CD4-positive, alpha-beta T cell treated with Interleukin-4 for 4 hours (primary cell): ENCODE measurements around the gene UBE3C.
"Not testable (repeated sequence)": the region's sequence is repeated elsewhere in the genome, so short reads cannot be mapped to it uniquely, and the experiment has no call there.

Source experiments
- DNase-seq: peaks from one replicate; pipeline ENCODE4 v3.0.0-alpha.2; 2020

UBE3C gene

DNA sequence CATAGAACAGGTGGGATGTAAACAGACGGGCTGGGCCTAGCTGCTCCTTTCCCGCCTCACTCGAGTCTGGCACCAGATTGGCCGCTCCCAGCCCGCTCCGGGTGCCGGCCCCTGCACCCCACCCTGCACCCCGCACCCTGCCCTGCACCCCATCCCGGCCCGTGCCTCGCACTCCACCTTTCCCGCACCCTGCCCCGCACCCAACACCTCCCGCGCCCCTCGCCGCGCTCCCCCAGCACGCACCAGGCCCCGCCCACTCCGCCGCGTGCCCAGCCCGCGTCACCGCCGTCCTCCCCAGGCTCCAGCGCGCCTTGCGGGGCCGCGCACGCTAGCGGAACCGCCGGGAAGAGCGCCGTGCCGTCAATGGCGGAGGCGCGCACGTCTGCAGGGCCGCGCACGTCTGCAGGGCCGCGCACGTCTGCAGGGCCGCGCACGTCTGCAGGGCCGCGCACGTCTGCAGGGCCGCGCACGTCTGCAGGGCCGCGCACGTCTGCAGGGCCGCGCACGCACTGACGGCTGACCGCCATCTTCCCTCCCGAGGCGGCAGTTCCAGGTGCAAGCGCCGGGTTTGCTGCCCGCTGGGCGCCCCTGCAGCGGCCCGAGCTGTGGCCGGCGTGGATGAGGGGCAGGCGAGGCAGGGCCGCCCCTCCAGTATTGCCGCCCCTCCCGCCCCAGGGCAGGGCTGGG, at the start of gene UBE3C:
Gene UBE3C (plus strand): TSS at position 503 of the 687 bp plus-strand sequence. CDS start 347 bp downstream, outside the sequence.
- peak; percentile 88 for DNase-seq

DNA sequence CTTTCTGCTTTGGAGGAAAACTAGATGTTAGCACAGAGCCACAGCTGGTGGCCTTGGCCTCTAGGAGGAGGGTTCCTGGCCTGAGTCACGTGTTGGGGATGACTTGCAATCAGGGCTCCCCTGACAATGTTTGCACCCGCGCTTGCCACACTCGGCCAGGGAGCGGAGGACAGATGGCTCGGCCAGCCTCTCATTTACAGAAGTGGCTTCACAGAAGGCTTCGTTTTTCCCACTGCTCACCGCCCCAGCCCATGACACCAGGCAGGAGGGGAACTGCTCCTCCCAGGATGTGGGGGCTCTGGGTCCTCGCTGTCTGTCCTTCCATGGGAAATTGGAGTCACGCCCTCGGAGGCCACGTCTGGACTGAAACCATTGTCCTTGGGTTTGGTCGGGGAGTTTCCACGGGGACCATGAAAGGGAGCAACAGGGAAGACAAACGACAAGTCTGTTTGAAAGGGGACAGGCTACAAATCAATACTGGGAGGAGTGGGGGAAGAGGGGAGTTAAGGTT, 49.6 kb upstream of the UBE3C start:
- no peak for DNase-seq

DNA sequence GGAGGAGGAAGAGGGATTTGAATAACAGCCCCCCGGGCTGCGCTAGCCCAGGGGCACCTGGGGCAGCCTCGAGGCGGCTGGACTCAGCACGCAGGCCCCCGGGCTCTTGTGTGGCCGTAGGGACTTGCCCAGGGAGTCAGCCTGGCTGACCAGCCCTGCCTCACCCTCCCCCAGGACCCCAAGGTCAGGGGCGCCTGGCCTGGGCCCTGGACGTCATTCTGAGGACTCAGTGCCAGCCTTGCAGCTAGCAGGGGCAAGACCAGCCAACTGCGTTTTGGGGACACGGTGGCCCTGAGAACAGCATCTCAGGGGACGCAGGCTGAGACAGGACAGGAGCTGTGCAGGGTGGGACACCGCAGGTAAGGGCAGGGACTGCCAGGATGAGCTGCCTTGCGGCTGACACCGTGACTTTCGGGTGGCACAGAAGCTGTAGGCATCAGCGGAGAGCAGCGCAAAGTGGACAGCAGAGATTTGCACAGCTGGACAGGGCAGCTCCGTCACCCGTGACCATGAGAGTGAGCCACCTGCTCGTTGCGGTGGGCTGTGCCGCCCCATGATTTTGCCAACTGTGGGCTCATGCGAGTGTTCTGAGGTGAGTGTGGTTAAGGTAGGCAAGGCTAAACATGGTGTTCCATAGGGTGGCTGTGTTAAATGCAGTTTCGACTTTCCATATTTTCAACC, 48.1 kb upstream of the UBE3C start:
- no peak for DNase-seq

DNA sequence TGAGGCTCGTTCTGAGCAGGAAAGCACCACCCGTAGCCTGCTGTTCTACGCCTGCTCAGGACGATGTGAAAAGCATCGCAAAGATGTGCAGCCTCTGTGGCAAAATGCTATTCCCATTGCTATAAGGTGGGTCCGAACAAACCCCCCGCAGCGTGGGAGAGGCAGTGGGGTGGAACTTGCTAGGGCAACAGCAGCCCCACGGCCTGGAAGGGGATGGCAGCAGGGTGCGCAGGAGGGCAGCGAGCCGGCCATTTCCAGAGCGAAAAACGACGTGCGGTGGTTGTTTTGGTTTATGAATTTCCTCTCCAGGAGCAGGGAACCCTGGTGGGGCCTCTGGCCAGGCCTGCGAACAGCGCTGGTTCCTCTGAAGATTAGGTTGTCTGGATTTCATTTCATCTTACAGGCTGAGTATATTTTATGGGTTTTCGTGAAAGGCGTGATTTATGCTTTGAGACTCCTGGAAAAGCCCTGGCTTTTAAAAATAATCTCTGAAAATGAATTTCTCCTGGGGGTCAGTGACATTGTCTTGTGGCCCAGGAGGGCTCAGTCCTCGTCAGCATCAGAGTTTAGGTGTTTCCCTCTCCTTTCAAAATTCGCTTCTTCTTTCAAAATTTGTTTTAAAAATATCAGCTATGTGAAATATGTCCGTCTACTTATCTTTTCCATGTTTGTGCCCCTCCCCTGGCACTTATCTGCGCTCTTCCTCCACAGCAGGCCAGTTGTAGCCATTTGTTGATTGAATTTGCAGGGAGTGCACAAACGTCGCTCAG, 42.3 kb upstream of the UBE3C start:
- no peak for DNase-seq

DNA sequence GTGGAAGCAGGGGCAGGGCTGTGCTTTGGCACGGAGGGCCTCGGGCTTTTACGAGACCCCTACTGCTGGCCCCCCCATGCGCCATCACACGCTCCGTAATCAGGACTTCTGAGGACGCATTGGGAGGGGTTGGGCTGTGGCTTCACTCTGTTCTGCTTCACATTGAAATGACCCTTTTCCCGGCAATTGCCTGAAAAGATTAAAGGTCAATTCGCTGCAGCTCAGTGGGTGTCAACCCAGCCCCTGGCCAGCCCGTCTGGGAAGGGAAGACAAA, 41.7 kb upstream of the UBE3C start:
- DNase-seq: no peak

DNA sequence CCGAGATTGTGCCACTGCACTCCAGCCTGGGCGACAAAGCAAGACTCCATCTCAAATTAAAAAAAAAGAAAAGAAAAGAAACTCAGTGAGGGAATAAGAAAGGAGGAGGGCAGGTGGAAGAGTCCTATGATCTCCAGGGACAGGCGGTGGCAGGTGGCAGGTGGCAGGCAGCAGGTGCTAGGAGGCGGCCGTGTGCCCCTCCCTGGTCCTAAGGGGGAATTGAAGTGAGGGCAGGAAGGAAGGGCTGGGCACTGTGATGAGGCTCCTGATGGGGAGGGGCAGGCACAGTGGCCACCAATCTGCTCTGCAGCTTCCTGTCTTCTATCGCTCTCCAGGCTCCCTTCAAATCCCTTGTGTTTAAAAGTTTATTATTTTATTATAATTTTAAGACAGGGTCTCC, 41.2 kb upstream of the UBE3C start:
- DNase-seq: no peak

DNA sequence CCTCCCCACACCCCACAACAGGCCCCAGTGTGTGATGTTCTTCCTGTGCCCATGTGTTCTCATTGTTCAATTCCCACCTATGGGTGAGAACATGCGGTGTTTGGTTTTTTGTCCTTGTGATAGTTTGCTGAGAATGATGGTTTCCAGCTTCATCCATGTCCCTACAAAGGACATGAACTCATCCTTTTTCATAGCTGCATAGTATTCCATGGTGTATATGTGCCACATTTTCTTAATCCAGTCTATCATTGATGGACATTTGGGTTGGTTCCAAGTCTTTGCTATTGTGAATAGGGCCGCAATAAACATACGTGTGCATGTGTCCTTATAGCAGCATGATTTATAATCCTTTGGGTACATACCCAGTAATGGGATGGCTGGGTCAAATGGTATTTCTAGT, 38.7 kb upstream of the UBE3C start:
- not testable (repeated sequence) for DNase-seq

DNA sequence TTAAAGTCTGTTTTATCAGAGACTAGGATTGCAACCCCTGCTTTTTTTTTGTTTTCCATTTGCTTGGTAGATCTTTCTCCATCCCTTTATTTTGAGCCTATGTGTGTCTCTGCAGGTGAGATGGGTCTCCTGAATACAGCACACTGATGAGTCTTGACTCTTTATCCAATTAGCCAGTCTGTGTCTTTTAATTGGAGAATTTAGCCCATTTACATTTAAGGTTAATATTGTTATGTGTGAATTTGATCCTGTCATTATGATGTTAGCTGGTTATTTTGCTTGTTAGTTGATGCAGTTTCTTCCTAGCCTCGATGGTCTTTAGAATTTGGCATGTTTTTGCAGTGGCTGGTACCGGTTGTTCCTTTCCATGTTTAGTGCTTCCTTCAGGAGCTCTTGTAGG, 35.1 kb upstream of the UBE3C start:
- not testable (repeated sequence) for DNase-seq

DNA sequence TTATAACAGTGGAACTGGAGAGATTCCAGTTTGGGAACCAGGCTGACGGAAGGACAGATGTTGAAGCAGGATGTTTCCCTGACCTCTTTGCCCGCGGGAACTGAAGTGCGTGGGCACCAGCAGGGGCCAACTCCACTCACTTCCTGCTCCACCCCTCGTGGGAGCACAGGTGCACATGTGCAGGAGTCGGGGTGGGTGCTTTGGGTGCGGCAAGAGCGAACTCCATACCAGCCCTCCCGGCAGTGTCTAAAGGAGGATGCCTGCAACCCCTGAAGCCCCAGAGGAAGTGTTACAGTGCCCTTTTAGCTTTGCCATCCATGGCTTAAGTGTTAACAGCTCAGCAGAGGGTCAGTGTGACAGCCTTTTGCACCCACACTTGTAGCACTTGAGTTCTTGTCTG, 27.4 kb upstream of the UBE3C start:
- DNase-seq: no peak

DNA sequence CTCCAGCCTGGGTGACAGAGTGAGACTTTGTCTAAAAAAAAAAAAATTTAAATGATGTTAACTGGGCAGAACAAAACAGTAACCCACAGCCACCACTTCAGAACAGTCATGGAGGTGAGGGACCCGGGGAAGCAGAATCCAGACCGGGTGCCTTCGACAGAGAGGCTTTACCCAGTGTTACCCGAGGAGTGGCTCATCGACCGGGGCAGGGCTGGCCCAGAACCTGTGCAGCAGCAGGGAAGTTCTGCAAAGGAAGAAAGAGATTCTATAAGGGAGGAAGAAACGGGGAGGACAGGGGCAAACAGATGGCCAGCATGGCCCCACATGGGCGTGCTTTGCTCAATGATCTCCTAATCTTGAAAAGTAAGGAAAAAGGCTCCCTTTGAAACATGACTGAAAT, 26.0 kb upstream of the UBE3C start:
- no peak for DNase-seq

DNA sequence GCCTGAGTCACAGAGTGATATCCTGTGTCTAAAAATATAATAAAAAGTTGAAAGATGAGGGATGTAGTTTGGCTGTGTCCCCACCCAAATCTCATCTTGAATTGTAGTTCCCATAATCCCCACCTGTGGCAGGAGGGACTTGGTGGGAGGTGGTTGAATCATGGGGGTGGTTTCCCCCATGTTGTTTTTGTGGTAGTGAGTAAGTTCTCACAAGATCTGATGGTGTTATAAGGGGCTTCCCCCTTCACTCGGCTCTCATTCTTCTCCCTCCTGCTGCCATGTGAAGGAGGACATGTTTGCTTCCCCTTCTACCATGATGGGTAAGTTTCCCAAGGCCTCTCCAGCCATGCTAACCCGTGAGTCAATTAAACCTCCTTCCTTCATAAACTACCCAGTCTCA, 25.1 kb upstream of the UBE3C start:
- no peak for DNase-seq

DNA sequence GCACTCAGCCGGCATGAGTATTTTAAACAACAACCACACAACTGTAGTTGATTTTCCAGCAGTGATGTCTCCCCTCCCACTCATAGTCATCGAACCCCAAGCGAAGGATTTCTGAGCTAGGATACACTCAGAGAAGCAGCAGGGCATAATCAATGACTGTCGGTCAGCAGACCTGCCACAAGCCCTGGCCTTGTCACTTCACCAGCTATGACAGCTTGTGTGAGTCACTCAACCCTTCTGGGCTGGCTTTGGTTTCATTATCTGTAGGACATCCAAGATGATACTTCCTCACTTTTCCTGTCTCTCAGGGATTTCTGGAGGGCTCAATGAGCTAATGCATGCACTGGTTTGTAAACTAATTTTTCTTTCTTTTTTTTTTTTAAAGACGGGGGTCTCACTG, 22.0 kb upstream of the UBE3C start:
- no peak for DNase-seq

DNA sequence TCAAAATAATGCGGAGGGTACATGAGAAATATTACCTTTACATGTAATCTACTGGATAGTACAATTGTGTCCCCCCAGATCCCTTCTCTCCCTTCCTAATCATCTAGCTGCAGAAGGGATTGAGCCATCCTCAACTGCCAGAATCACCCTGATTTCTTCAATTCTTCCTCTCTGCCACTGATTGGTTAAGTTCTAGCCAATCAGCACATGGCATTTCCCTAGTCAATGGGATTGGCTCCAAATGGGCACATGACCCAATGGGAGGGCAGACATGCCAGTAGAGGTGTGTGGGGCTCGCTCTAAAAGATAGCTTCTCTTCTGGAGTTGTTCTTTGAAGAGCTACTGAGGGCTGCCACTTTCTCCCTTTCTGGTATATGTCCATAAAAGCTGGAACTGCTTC, 20.9 kb upstream of the UBE3C start:
- no peak for DNase-seq

DNA sequence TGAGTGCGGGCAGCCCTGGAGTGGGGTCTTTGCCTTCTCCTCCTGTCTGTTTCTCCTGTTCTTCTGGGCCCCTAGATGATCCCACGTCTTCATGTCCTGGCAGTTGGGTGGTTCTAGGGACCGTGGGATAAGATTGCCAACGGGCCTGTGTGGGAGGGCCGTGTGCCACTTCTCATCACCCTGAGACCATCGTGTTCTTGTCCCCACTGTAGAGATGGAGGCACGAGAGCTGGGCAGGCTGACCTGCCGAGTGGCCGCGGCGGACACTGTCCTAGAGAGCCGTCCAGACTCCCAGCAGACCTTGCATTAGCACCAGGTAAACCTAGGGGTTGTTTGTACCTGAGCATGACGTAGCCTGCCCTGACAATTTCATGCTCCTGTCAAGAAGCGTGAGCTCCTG, 18.5 kb upstream of the UBE3C start:
- DNase-seq: no peak

DNA sequence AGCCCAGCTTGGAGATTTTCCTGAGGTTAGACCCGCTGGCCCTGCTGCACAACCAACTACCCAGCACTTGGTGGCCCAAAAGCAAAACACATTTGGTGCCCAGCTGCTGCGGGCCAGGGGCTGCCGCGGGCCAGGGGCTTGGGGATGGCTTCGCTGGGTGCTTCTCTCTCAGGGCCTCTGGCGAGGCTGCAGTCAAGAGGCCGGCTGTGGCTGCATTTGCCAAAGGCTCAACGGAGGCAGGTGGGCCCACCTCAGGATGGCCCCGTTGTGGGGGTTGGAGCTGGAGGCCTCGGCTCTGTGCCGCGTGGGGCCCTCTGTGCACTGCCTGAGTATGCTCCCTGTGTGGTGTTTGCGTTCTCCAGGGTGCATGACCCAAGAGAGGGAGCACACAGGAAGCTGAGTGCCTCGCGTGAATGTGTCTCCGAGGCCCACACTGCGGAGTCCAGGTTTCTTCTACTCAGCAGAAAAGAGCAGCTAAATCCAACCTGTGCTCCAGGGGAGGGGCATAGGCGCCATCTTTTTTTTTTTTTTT, 17.5 kb upstream of the UBE3C start:
- no peak for DNase-seq

DNA sequence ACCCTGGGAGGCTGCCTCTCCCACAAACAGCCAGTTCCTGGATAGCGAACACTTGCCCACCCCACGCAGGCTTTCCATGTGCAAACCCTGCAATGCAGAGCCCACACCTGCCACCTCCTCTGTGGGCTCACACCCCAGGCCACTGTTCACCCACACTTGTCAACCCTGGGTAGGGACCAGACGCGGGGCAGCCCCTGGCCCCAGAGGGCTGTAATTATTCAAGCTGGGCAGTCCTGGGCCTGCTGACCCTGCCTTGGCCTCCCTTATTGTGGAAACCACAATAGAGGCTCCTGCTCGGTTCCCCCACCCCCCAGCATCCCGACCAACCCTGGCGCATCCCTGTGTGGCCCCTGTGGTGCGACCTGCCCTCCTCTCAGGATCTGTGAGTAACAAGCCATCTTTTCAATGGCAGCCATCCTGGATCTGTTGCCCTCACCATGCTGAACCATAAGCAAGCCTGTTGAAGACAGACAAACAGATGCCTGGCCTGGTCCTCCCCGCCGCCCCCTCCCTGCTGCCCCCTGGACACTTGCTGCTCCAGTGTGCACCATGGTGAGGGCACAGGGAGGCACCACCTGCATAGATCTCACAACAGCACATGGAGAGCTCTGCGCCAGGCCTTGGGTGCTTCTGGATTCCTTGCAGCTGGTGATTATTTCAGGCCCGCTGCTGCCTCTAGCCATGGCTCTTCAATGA, 15.8 kb upstream of the UBE3C start:
- no peak for DNase-seq

DNA sequence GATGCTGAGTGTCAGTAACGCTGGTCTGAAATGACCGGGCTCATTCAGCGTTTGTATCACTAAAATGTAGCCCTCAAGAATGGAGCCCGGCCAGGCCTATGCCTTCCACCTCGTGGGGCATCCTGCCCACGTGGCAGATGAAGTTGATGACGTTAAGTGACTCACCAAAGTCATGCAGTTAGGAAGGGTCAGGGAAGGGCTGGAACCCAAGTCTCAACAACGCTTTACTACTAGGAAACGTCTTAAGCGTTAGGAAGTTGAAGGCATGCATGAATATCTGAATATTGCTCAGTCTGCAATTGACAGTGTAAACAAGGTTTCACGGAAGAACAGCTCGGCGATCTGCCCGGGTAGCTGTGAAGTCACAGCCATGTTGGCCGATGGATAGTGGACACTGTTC, 14.0 kb upstream of the UBE3C start:
- no peak for DNase-seq

DNA sequence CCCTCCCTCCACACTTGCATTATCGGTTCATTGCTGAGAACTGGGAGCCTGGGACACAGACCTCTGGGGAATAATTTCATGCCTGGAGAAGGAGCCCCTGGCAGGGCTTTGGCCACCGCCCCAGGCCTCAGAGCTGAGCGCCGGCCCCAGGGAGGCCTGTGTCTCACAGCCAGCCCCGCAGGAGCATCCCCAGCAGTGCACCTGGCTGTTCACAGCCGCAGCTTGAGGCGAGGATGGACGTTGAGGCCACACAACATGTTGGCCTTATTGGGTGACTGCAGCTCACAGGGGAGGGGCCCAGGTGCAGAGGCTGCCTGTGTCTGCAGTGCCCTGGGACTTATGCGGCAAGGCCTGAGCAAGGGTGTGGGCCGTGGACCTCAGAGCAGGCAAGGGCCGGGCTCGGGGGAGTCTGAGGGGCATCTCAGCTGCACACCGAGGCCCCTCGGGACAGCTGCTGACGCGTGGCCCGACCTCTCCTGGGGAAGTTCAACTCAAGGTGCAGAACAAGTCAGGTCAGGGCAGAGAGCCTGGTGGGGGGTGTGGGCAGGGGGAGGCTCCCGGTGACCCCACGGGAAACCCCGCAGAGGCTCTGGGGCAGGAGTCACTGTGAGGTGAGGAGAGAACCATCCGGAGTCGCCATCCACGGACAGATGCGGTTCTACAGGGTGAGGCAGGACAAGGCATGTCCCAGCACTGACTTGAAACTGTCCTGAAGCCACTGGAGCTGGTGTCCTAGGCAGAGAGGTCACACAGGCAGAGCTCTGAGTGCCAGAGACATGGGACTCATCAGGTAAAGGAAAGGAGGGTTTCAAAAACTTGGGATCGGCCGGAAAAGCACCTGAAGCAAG, 13.1 kb upstream of the UBE3C start:
- no peak for DNase-seq

DNA sequence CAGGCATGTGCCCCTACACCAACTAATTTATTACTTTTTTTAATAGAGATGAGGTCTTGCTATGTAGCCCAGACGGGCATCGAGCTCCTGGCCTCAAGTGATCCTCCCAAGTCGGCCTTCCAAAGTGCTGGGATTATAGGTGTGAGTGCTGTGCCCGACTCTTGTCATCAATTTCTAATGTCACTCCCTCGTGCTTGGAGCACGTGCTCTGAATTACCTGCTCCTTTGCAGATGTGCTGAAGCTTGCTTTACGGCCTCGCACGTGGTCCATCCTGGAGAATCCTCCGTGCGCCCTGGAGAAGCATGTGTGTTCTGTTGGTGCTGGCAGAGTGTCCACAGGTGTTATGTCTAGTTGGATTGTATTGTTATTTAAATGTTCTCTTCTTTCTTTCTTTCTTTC, 11.8 kb upstream of the UBE3C start:
- DNase-seq: no peak

DNA sequence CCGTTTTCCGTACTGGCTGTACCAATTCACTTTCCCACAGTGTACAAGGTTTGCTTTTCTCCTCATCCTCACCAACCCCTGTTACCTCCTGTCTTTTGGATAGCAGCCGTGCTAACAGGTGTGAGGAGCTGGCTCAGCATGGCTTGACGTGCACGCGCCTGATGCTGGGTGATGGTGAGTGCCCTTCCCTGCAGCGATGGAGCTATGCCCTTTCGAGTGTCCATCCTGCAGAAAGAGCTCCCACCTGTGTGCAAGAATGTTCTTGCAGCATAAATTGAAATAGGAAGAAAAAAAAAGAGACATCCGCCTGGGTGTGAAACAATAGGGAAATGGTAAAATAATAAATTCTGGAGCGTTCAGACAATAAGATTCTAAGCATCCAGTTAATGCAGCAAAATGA, 9.5 kb upstream of the UBE3C start:
- no peak for DNase-seq

DNA sequence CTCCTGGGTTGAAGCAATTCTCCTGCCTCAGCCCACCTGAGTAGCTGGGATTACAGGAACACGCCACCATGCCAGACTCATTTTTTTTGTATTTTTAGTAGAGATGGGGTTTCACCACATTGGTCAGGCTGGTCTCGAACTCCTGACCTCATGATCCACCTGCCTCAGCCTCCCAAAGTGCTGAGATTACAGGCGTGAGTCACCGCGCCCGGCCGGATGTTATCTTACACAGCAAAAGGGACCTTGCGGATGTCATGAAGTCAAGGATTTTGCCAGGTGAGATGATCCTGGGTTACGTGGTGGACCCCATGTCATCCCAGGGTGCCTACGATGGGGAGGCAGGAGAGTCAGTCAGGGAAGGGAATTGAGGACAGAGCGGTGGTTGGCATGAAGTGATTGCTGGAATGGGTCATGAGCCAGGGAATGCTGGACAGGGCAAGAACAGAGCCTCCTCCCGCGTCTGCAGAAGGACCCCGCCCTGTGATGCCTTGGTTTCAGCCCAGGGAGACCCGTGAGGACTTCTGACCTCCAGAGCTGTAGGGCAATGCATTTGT, 8.7 kb upstream of the UBE3C start:
- no peak for DNase-seq

DNA sequence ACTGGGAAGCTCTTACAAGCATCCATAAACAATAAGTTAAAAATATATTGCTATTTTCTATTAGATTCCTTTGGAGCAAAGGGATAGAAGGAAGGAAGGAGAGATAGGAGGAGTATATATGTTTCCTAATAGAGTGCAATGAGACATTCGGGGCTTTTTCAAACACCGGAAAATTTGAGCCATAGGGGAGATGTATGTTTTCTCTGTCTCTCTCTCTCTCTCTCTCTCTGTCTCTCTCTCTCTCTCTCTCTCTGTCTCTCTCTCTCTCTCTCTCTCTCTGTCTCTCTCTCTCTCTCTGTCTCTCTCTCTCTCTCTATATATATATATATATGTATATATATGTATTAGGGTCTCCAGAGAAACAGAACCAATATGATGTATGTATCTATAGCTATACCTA, 7.9 kb upstream of the UBE3C start:
- DNase-seq: not testable (repeated sequence)
